AG20443 (cell line): ENCODE results near the gene RPL36A.

ENCODE experiments used
- DNase-seq: peaks from one replicate; pipeline ENCODE4 v3.0.0; 2012; ENCODE audit warnings: low spot score, mixed read lengths

Gene RPL36A

GRCh38 chrX:101390664-101391525, at the start of gene RPL36A:
Gene RPL36A (plus strand): TSS chrX:101391011. CDS start chrX:101391044, 33 bp downstream.
- DNase-seq, result peak; percentile 88

GRCh38 chrX:101347859-101348451, 42.9 kb upstream of the RPL36A start:
- peak; percentile 20 for DNase-seq

GRCh38 chrX:101348452-101349192, 42.2 kb upstream of the RPL36A start, which contains the start of gene TIMM8A:
Gene TIMM8A (minus strand): TSS chrX:101348742. CDS start chrX:101348664, 78 bp downstream.
- peak; percentile 91 for DNase-seq

- DNase-seq, result no peak
These were observed 41.6 kb upstream of the RPL36A start for GRCh38 chrX:101349193-101349562.

- peak; percentile 6 for DNase-seq
These were observed 33.5 kb upstream of the RPL36A start for GRCh38 chrX:101357166-101357795.

GRCh38 chrX:101359966-101360365, 30.8 kb upstream of the RPL36A start:
- no peak for DNase-seq

- DNase-seq, result no peak
These were observed 30.4 kb upstream of the RPL36A start for GRCh38 chrX:101360390-101360789.

- no peak for DNase-seq
These were observed 28.7 kb upstream of the RPL36A start for GRCh38 chrX:101362116-101362515.

GRCh38 chrX:101362757-101363156, 28.1 kb upstream of the RPL36A start:
- DNase-seq, result no peak

- DNase-seq, result no peak
These were observed 25.5 kb upstream of the RPL36A start for GRCh38 chrX:101365301-101365795.

- DNase-seq, result no peak
These were observed 22.0 kb upstream of the RPL36A start for GRCh38 chrX:101368800-101369199.

GRCh38 chrX:101369687-101370086, 21.1 kb upstream of the RPL36A start:
- DNase-seq, result no peak

GRCh38 chrX:101370888-101371504, 19.8 kb upstream of the RPL36A start:
- no peak for DNase-seq

- DNase-seq, result no peak
These were observed 13.3 kb upstream of the RPL36A start for GRCh38 chrX:101377547-101377946.

- DNase-seq, result no peak
These were observed 7.1 kb upstream of the RPL36A start for GRCh38 chrX:101383679-101384205.

GRCh38 chrX:101385026-101385684, 5.7 kb upstream of the RPL36A start:
- DNase-seq, result no peak

GRCh38 chrX:101385795-101386541, 4.8 kb upstream of the RPL36A start, which contains the start of gene BTK:
Gene BTK (minus strand): TSS chrX:101386191. CDS start chrX:101375284, 10,907 bp downstream.
- no peak for DNase-seq

- DNase-seq, result no peak
These were observed 4.3 kb upstream of the RPL36A start for GRCh38 chrX:101386542-101386885.

- DNase-seq, result no peak
These were observed 2.2 kb upstream of the RPL36A start for GRCh38 chrX:101388604-101389003.

- no peak for DNase-seq
These were observed 1.0 kb downstream of the RPL36A start for GRCh38 chrX:101391831-101392230.
